HG03060 (cell line): Measurements from ENCODE around the gene THG1L.
A peak's percentile ranks its signal among the peaks of the same experiment; 100 is the strongest.
"Not testable (repeated sequence)": the region's sequence is repeated elsewhere in the genome, so short reads cannot be mapped to it uniquely, and the experiment has no call there.

Source experiments
- ATAC-seq: cut with Tn5 transposase; IDR thresholded peaks from one replicate; pipeline ENCODE4 v1.9.1; 2021; ENCODE audit warnings: low read depth, moderate number of reproducible peaks; ENCODE audit not compliant: unreplicated experiment

Gene THG1L

DNA sequence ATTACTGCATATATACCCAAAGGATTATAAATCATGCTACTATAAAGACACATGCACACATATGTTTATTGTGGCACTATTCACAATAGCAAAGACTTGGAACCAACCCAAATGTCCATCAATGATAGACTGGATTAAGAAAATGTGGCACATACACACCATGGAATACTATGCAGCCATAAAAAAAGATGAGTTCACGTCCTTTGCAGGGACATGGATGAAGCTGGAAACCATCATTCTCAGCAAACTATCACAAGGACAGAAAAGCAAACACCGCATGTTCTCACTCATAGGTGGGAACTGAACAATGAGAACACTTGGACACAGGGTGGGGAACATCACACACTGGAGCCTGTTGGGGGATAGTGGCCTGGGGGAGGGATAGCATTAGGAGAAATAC is 4.6 kb upstream of the THG1L start:
- ATAC-seq: not testable (repeated sequence)

- ATAC-seq: not testable (repeated sequence)
These were observed 3.4 kb upstream of the THG1L start for GRCh38 chr5:157727858-157728257.

- ATAC-seq: peak; percentile 85
These were observed 1.4 kb upstream of the THG1L start for GRCh38 chr5:157729858-157730257.

GRCh38 chr5:157730900-157731271 is 334 bp upstream of the THG1L start:
- no peak for ATAC-seq

DNA sequence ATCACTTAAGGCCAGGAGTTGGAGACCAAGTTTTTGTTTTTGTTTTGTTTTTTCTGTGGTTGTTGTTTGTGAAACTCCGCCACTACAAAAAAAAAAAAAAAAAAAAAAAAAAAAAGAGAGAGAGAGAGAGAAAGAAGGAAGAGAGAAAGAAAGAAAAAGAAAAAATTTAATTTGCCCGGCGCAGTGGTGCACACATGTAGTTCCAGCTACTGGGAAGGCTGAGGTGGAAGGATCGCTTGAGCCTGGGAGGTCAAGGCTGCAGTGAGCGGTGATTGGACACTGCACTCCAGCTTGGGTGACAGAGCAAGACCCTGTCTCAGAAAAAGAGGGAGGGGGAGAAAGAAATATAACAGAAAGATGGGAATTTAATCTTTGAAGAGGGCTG is 902 bp downstream of the THG1L start:
- ATAC-seq: no peak

GRCh38 chr5:157732596-157733262 is 1.5 kb downstream of the THG1L start:
- no peak for ATAC-seq

DNA sequence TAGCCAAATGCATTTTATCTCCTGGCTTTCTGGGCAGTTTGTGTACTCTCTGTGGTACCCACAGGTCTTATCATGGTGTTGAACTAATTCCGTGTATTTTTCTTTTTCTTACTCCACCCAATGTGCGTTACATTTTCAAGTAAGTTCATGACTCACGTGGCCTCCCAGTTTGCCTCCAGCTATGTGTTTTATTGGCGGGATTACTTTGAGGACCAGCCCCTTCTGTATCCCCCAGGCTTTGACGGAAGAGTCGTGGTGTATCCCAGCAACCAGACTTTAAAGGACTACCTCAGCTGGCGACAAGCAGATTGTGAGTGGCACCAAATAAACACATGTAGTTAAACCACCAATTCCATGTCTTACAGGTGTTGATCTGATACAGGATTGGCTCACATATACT is 3.2 kb downstream of the THG1L start:
- no peak for ATAC-seq

DNA sequence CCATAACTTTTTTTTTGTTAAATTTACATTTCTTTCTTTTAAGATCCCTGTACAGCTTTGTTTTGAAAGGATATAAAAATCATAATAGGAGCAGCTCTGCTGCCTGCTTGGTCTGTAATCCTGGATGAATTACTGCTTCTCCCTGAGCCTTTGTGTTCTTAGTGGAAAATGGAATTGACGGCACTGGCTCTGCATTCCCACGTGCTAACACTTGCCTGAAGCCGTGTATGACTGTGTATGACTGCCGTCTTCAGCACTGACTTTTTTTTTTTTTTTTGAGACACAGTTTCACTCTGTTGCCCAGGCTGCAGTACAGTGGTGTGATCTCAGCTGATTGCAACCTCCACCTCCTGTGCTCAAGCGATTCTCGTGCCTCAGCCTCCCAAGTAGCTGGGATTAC is 4.8 kb downstream of the THG1L start:
- no peak for ATAC-seq

DNA sequence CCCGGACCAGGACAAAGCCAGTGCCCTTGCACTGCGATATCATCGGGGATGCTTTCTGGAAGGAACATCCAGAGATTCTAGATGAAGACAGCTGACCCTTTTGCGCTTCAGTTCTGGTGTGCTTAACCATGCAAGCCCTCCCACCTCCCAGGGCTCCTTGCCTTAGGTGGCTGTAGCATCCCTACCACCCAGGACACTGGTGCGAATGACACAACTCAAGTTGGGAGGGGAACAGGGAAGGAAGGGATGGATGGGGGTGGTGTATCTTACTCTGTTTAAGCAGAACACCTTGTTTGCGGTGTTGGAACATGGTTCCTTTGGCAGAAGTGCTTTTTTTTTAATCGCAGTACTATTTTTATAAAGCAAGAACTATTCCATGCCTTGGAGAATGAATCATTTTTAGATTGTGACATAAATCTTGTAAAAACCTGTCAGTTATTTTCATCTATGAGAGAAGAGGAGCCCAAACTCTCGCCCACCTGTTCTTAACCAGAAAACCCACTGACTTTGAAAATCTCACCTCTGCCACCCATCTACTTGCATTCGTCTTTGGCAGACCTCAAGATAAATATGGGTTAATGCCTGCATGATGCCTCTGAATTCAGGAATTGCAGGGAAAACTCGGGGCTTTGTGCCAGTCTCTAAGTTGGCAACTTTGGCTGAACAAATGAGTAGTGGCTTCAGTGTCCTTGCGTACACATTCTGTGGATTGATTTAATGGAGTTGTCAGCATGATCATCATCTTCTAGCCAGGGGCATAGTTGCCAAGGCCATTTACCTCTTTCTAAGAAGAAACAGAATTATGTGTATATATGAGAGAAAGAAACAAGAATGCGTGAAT is 8.4 kb downstream of the THG1L start:
- ATAC-seq: no peak

GRCh38 chr5:157740229-157740610 is 9.0 kb downstream of the THG1L start:
- ATAC-seq: no peak

DNA sequence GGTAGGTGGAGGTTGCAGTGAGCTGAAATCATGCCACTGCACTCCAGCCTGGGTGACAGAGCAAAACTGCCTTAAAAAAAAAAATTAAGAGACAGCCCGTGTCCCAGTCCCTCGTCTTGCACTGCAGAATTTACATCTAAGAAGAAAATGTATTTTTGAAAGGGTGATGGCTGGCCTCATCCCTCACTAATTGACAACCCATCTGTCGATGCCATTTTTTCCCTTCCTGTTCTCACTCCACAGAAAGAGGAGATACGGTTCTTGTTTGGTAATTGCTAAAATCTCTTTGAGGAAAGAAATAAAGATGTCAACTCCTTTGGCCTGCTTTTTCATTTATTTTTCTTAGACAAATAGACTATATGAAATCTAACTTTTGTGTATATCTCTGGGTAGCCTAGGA is 9.9 kb downstream of the THG1L start:
- ATAC-seq: no peak

- ATAC-seq: peak; percentile 50
These were observed 12.2 kb downstream of the THG1L start, which contains the start of gene LSM11 for GRCh38 chr5:157743163-157744050. LSM11 (plus strand) TSS chr5:157743712; CDS start chr5:157743751, 39 bp downstream.

DNA sequence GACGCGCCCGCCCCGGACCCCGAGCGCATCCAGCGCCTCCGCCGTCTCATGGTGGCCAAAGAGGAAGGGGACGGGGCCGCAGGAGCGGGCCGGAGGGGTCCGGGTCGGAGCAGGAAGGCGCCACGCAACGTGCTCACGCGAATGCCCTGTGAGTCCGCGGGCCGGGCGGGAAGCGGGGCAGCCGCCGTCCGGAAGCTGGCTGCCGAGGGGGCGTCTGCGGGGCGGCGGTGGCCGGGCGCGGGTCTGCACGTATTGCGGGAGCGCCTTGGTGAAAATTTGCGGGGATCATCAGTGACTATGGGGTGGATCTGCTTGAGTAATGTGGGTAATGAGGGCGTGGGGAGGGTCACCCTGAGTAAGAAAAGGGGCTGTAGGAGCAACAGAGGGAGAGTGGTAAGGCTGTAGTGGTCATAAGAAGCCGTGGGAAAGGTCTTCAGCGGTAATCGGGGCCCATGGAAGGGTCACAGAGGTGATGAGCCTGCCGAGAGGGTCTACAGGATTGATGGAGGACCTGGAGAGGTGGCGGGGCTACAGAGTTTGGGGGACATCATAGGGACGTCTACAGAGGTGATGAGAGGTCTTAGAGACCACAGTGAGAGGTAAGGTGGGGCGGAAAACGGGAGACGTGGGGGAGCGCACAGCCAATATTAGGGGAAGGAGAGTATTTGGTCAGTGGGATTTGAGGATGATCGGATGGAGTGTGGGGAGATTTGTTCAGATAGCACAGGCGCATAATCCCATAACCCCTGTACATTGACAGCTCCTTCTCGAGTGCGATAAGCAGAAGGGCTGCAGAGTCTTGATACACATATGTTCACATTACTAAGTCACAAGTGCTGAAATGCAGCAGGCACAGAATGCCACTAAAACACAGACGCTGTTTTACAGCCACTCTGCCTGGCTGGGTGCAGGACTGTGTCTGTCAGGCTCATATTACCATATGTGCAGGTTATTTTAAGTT is 13.1 kb downstream of the THG1L start:
- no peak for ATAC-seq

DNA sequence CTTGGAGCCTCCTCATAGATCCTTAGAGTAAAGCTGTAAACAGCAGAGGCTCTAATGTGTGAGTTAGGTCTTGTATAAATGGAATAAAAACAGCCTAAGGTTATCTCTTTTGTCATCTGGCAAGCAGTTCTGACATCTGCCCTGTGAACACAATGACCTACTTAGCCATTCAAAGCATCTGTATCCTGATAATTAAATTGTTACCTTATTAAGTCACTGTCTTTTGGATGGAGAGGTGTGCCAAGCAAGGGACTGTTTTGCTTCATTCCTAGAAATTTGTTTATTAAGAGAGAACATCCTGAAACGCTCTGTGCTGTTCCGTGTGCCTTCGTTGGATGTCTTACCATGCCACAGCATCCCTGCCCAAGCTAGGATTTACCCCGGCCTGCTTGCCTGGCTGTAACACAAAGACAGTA is 13.8 kb downstream of the THG1L start:
- no peak for ATAC-seq

GRCh38 chr5:157747173-157747740 is 16.0 kb downstream of the THG1L start:
- ATAC-seq: no peak

GRCh38 chr5:157747766-157748700 is 16.8 kb downstream of the THG1L start:
- no peak for ATAC-seq

DNA sequence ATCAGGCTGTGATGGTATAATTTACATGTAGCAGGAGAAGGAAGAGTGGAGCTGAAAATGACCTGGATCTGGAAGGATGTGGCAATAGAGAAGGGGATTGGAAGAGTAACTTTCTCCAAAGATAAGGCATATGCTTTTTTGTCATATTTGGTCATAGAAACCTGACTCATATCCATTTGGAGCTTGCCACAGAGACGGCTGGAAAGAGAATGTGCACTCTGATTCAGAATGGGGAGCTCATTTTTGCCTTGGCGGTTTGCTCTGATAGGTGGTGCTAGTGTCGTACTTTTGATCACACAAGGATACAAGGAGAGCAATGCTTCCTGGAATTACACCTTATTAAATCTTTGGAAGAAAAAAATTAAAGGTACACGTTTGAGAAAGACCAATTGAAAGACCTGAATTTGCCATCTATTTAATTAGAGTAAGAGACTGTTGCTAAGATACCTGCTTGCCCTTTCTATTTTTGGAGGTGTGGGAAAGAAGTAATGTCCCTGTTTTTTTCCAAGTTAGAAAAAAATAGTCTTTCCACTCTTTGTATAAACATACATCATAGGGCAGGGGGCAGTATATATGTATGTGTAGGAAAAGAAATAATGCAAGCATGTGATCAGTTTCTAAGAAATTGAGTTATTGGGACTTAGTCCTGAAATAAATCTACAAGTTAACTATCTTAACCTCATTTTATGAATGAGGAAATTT is 17.7 kb downstream of the THG1L start:
- ATAC-seq: no peak

DNA sequence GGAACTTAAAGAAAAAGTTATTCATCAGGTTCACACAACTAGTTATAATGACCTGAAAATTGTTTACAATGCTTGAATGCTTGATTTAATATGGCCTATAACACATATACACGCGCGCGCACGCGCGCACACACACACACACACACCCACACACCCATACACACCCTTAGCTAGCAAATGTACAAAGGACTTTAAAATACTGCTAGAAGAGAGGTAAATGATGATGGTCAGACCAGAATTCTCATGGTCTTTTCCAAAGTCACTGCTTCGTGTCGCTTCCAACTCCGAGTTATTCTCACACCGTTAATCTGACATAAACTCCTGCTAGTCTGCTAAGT is 18.2 kb downstream of the THG1L start:
- ATAC-seq: no peak
